HG03064 (cell line): ENCODE measurements around the gene ABCB6.
A peak's percentile ranks its signal among the peaks of the same experiment; 100 is the strongest.

Experiments used
- ATAC-seq: cut with Tn5 transposase; IDR thresholded peaks from one replicate; pipeline ENCODE4 v1.9.1; 2021; ENCODE audit warnings: low read depth; ENCODE audit not compliant: unreplicated experiment

Gene ABCB6

DNA sequence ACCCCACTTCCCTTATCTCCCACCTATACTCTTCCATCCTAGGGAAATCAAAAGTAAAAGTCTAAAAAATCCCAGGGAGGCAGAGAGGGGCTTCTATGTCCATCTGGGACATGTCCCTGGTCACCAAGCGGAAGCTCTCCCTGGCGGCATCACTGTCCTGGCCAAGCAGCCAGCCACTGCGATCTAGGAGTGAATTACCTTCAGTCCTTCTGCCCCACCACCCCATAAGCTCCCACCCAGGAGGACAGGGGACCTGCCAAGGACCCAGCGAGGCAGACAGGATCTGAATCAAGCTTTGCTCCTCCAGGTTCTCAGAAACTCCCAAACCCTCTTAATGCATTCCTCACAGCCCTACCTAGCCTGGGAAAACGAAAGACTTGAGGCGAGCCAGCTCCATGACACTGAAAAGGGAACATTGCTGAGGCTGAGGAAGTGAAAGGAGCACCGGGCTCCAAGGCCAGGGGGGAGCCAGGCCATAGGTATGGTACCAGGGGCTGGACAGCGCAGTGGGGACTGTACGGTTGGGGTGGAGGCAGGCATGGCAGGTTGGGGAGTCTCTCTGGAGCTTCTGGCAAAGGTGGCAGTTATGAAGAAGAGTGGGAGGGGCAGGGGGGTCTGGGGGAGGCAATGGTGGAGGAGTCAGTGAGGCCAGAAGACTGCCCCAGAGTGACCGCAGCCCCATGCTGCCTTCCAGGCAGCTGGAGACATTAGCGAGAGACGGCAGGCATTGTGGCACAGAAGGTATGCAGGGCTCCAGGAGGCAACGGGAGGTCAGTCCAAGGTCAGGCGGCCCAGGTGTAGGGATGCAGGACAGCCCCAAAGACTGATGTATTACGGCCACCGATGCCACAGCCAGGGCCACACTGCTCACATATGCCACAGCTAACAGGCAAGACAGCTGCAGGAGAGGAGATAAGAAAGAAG is 46.3 kb downstream of the ABCB6 start:
- no peak for ATAC-seq

- ATAC-seq = no peak
Observed at GRCh38 chr2:219171231-219171651, 47.5 kb downstream of the ABCB6 start.

- ATAC-seq = no peak
Observed at GRCh38 chr2:219169930-219170654, 48.7 kb downstream of the ABCB6 start, which contains the start of gene SLC23A3. Gene SLC23A3, minus strand, starts transcription at chr2:219170029. Its CDS starts 45 bp downstream, at chr2:219169984.

GRCh38 chr2:219168932-219169331 is 49.8 kb downstream of the ABCB6 start:
- no peak for ATAC-seq

- no peak for ATAC-seq
Observed at GRCh38 chr2:219168526-219168925, 50.2 kb downstream of the ABCB6 start.

- ATAC-seq = no peak
Observed at GRCh38 chr2:219167997-219168396, 50.8 kb downstream of the ABCB6 start.

DNA sequence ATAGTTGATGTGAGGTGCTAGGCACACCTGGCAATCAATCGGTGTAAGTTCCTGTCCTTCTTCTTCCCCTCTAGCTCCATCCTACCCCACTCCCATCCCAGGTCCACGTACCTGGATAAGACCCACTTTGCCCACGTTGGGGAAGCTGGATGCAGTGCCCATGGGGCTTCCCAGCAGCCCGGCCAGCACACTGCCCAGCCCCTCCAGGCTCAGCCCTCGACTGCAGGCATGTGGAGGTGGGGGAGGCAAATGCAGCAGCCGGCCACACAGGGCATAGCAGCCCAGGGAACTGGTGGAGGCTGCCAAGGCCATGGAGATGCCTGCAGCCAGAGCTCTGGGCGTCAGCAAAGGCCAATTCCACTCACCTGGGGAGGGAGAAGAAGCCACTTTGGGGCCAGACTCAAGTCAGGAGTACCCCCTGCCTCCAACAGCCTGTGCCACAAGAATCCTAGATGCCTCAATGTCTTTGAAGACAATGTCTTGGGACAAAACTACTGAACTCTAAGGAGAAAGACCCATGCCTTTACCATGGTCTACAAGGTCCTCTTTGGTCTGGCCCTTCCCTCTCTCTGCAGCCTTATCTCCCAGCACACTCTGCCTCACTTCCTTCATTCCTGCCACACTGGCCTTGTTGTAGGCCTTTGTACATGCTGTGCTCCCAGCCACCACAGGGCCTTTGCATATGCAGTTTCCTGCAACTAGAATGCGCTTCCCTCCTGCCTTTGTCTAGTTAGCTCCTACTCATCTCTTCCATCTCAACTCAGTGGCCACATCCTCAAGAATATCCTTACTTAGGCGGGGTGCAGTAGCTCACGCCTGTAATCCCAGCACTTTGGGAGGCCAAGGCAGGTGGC is 53.5 kb downstream of the ABCB6 start:
- ATAC-seq = no peak

DNA sequence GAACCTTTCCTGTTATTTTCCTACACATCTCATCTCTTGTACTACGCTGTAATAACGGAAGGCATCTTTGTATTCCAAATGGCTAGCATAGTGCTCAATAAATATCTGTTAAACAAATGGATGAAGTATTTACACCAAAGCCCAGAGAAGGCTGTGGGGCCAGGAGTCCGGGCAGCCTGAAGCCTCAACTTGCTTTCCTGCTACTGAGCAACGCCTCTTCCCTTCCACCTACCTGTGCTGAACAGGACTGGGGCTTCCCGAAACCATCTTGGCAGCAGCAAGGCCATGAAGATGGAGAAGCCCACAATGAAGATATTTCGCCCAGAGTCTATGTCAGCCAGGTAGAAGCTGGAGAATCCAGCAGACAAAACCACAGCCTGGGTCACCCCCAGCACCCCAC is 55.6 kb downstream of the ABCB6 start:
- ATAC-seq = no peak

DNA sequence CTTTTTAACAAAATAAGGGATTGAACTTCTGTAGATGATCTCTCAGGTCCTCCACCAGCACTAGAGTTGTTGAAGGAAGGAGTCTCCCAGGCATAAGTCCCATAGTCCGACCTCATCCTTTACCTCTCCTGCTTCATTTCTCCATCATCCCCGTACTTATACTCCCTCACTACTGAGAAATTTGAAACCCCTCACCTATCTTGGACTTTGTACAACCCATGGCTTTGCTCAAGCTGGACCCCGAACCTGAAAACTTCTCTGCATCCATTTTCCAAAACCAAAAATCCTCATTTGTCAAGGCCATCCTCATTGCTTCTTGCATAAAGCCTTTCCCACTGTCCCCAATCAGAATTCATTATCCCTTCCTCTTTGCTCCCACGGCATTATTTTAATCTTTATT is 57.7 kb downstream of the ABCB6 start:
- no peak for ATAC-seq

DNA sequence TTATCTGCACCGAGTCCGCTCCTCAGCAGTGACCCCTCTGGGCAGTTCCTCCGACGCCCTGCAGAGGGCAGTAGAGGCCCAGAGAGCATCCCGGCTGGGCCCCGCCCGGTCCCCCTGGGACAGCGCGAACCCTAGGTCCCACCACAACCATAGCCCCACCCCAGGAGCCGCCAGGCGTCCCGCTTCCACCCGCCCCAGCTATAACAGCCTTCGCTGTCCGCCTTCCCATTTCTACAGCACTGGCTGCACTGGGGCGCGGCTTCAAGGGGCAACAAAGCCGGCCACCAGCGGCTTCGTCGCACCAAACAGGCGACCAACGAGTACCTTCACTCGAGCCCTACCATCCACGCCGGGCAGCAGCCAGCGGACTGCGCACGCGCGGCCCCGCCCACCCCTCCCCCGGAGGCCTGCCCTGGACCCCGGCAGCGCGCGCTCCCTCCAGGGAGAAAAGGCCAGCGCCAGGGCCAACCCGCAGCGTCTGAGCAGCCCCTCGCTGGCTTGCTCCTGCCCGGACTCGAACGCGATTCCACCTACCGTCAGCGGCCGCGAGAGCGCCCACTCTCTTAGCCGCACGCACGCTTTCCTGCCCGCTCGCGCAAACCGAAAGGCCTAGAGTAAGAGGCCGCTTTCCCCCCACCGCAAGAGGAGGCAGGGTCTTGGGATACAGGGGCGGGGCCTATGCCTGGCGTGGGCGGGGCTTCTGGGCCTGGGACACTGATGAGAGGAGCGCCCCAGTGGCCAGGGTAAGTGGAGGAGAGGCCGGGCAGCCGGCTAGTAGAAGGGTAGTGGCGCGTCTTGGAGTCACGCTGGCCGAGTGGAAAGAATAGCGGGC is 58.4 kb downstream of the ABCB6 start, which contains the start of gene NHEJ1:
Gene NHEJ1, minus strand, starts transcription at position 630 of the 832 bp plus-strand sequence. CDS start 2,453 bp downstream, outside the sequence.
- ATAC-seq = peak; percentile 84
